HK-2 (cell line): ENCODE data around the gene SDK2.

ENCODE experiments used
- DNase-seq: peaks from one replicate; pipeline ENCODE4 v3.0.0-alpha.2; 2018; ENCODE audit not compliant: unreplicated experiment

The SDK2 gene

GRCh38 chr17:73634629-73635028 lies 9.6 kb downstream of the SDK2 start:
- no peak for DNase-seq

- DNase-seq: no peak
Observed at GRCh38 chr17:73633736-73634135, 10.5 kb downstream of the SDK2 start.

GRCh38 chr17:73632513-73632912 lies 11.7 kb downstream of the SDK2 start:
- DNase-seq: no peak

GRCh38 chr17:73630965-73631595 lies 13.2 kb downstream of the SDK2 start:
- DNase-seq: no peak

- no peak for DNase-seq
Observed at GRCh38 chr17:73630531-73630930, 13.7 kb downstream of the SDK2 start.

- DNase-seq: no peak
Observed at GRCh38 chr17:73628642-73629552, 15.3 kb downstream of the SDK2 start.

- DNase-seq: no peak
Observed at GRCh38 chr17:73625991-73626673, 18.1 kb downstream of the SDK2 start.

- no peak for DNase-seq
Observed at GRCh38 chr17:73625006-73625405, 19.2 kb downstream of the SDK2 start.

- no peak for DNase-seq
Observed at GRCh38 chr17:73624496-73624988, 19.7 kb downstream of the SDK2 start.

- DNase-seq: no peak
Observed at GRCh38 chr17:73623818-73624217, 20.4 kb downstream of the SDK2 start.

- DNase-seq: no peak
Observed at GRCh38 chr17:73623247-73623646, 21.0 kb downstream of the SDK2 start.

- no peak for DNase-seq
Observed at GRCh38 chr17:73622381-73622780, 21.9 kb downstream of the SDK2 start.

GRCh38 chr17:73621685-73622084 lies 22.6 kb downstream of the SDK2 start:
- no peak for DNase-seq

- DNase-seq: no peak
Observed at GRCh38 chr17:73620414-73620813, 23.8 kb downstream of the SDK2 start.

- no peak for DNase-seq
Observed at GRCh38 chr17:73617501-73617900, 26.7 kb downstream of the SDK2 start.

- no peak for DNase-seq
Observed at GRCh38 chr17:73616873-73617404, 27.3 kb downstream of the SDK2 start.

- DNase-seq: no peak
Observed at GRCh38 chr17:73616120-73616872, 27.9 kb downstream of the SDK2 start.

- DNase-seq: no peak
Observed at GRCh38 chr17:73614256-73614655, 30.0 kb downstream of the SDK2 start.

- DNase-seq: no peak
Observed at GRCh38 chr17:73613271-73614233, 30.7 kb downstream of the SDK2 start.

GRCh38 chr17:73612031-73612472 lies 32.2 kb downstream of the SDK2 start:
- no peak for DNase-seq
